GM19372 (cell line): ENCODE data around the gene TRAPPC2L.
"Not testable (repeated sequence)": the region's sequence is repeated elsewhere in the genome, so short reads cannot be mapped to it uniquely, and the experiment has no call there.

Source experiments
- ATAC-seq: cut with Tn5 transposase; IDR thresholded peaks from one replicate; pipeline ENCODE4 v1.9.1; 2021; ENCODE audit warnings: mild to moderate bottlenecking, low read depth, moderate library complexity; ENCODE audit not compliant: unreplicated experiment

TRAPPC2L gene

DNA sequence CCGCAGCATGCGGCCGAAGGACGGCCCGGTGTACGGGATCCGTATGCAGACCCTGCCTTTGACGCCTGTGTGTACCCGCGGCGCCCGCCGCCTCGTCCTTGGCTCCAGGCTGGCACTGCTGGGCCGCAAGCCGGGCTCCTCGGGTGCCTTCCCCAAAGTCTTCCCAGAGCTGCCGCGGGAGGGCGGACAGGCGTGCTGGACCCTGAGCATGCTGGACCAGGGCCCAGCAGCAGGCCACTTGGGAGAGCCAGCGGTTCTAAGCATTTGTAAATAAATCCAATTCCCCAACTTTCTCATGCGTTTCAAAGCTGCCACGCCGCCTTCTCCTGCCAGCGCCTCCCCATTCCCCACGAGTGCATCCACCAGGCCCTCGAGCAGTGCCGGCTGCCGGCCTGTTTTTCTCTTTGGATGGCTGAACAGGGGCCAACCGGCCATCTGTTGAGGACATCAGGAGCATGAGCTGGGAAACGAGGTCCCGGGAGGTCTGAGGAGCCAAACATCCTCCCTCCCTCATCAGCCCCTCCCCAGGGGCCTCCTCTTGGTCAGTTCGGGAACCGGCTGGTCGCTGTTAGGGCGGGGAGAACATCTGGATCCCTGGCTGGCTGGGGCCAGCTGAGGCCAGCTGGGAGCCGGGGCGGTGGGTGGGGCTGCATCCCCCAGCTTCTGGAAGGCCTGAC is 30.1 kb downstream of the TRAPPC2L start:
- ATAC-seq = no peak

DNA sequence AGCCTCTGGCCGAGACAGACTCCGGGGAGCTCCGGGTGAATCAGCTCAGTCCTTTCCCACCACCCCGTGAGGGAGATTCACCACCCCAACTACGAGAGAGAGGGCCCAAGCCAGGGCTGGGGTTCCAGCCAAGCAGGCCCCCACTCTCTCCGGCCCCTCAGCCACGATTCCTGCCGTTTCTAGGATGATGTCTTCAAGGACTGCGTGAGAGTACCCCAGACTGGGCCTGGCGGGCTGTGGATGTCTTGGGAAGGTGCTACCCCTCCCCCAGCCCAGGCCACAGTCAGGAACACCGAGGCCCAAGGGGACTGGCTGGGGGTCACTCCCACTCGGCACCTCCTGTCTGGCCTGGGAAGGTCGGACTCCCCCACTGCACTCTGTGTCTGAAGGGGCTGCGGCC is 31.1 kb downstream of the TRAPPC2L start:
- ATAC-seq = no peak

DNA sequence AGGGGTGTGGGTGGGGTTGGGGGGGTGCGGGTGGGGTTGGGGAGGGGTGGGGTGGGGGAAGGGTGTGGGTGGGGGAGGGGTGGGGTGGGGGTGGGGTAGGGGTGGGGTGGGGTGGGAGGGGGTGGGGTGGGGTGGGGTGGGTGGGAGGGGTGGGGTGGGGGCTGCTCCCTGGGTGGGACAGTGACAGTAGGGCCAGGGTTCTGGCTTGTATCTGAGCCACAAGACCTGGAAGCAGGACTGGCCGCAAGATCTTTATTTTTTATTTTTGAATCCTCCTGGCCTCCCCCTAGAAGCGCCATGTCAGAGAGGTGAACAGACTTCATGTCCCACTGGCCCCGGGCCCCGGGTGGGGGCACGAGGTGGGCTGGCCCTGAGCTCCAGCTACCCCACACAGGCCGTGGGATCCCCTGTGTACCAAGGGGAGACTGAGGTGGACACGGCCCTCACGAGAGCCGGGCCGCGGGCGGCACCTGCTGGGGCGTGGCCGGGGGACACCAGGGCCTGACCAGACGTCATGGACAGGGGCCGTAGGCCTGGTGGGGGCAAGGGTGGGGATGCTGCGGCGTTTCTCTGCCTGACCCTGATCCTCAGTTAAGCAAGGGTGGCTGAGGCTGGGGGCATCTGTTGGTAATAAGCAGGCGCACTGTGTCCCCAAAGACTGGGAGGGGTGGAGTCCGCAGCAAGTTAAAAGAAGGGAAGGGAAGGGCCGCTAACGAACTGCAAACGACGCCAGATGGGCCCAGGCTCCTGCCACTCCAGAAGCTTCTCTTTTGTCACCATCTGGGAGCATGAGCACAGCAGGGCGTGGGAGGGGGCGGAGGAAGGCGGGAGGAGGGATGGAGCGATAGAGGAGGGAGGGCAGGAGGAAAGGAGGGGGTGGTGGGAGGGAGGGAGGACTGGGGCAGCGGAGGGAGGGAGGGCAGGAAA is 31.8 kb downstream of the TRAPPC2L start:
- no peak for ATAC-seq

DNA sequence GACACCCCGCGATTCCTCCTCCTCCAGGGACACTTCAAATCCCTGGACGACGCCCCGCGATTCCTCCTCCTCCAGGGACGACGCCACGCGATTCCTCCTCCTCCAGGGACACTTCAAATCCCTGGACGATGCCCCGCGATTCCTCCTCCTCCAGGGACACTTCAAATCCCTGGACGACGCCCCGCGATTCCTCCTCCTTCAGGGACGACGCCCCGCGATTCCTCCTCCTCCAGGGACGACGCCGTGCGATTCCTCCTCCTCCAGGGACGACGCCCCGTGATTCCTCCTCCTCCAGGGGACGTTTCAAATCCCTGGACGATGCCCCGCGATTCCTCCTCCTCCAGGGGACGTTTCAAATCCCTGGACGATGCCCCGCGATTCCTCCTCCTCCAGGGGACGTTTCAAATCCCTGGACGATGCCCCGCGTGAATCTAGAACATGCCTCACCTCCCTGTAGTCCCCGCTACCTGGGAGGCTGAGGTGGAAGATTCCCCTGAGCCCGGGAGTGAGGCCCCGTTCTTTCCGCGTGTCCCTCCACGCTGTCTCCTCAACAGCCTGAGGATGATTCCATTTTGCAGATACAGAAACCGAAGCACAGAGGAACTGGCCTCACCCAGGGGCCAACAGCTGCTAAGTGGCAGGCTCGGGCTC is 32.9 kb downstream of the TRAPPC2L start:
- not testable (repeated sequence) for ATAC-seq

DNA sequence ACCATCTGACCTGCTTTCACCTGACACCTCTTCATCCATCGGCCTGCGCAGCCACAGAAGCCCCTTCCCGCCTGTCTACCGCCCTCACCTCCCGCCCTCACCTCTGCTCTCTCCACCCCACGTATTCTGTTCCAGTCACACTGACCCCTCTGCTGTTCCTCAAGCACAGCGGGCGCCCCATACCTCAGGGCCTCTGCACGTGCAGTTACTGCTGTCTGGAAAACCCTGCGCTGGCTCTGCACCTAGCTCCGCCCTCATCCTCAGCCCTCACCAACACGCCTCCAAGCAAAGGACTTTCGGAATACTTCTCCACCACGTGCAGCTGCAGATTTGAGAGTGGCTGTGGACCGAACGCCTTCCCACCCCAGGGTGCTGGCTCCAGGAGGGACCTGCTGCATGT is 34.2 kb downstream of the TRAPPC2L start:
- no peak for ATAC-seq

DNA sequence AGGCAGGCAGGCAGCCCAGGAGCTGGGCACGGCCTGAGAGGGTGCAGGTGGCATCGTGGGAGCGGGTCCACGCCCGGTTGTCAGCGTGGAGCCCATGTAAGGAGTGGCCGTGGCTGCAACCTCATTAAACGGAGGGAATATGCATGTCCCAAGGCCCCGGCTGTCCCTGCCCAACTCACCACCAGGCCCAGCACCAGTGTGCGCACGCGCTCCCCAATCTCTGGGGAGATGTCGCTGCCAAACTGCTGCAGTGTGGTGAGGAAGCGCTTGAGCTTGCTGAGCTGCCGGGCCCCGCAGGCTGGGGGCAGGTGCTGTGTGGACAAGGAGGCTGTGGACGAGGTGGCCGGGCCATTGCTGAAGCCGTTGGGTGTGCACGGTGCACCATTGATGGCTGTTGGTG is 35.1 kb downstream of the TRAPPC2L start:
- ATAC-seq = no peak

DNA sequence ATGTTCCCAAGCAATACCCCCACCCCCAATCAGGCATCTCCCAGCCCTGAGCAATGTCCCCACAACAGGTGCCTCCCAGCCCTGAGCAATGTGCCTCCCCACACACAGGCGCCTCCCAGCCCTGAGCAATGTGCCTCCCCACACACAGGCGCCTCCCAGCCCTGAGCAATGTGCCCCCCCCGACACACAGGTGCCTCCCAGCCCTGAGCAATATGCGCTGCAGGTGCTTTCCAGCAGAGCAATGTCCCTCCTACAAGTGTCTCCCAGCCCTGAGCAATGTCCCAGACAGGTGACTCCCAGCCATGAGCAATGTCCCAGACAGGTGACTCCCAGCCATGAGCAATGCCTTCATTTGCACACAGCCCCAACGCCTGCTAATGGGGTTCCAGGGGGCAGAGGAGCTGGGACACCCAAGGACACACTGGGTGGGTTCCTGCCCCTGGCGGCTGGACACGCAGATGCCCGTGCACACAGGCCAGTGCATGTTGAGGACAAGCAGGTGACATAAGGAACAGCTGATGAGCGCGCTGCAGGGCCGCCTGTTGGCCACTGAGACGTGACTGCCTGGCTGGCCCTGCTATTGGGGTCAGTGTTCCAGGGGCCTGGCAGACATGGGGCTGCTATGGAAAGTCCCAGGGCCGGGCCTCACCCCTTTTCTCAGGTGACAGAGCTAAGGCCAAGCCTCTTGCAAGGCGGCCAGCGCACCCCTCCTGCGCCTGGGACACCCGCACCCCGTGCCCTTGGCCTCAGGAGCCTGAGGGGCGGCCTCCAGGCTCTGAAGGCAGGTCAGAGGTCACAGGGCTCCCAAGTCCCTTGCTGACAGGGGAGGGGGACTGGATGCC is 36.4 kb downstream of the TRAPPC2L start:
- no peak for ATAC-seq

DNA sequence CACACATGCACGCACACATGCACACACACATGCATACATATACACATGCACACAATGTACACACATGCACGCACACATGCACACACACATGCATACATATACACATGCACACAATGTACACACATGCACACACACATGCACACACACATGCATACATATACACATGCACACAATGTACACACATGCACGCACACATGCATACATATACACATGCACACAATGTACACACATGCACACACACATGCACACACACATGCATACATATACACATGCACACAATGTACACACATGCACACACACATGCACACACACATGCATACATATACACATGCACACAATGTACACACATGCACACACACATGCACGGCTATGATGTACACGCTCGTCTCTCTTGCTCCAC is 37.3 kb downstream of the TRAPPC2L start:
- ATAC-seq = not testable (repeated sequence)

DNA sequence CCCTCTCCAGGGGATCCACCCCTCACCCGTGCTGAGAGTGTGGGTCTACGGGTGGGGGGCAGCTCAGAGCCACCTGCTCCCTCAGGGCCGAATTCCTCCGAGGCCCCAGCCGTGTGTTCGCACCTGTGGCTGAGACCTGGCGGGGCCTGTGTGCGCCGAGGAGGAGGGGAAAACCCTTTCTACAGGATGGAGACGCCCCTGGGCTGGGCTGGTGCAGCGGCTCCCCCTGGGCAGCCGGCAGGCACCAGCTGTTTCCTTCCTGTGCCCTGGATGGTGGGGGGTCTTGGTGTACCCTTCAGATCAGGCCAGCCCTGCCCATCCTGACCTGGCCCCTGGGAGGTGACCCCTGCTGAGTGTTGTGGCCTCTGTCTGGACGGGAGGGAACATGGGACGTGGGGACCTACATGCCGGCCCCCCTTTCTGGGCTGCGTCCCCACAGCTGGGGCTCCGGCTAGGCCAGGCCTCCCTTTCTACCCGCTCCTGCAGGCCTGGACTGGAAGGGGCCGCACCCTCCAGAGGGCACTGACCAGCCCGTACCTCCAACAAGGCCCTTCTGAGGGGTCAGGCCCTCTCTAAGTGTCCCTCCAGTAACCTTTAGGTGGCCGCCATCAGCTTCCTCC is 37.9 kb downstream of the TRAPPC2L start:
- no peak for ATAC-seq

DNA sequence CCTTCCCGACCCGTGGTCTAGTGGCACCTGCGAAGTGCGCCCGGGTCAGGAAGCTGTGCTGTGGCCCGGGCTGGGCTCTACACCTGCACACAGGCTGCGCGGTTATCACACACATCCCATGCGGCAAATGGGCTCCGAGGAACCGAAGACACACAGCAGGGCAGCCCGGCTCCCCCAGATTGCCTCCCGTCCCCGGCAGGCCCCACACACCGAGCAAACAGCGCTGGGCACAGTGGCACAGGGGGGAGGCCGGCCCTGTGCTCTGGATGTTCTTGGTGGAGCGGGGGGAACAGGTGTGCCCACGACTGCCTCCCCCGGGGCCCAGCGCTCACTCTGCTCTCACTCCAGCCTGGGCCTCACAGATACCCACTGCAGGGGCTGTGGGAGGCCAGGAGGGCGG is 38.4 kb downstream of the TRAPPC2L start:
- no peak for ATAC-seq

DNA sequence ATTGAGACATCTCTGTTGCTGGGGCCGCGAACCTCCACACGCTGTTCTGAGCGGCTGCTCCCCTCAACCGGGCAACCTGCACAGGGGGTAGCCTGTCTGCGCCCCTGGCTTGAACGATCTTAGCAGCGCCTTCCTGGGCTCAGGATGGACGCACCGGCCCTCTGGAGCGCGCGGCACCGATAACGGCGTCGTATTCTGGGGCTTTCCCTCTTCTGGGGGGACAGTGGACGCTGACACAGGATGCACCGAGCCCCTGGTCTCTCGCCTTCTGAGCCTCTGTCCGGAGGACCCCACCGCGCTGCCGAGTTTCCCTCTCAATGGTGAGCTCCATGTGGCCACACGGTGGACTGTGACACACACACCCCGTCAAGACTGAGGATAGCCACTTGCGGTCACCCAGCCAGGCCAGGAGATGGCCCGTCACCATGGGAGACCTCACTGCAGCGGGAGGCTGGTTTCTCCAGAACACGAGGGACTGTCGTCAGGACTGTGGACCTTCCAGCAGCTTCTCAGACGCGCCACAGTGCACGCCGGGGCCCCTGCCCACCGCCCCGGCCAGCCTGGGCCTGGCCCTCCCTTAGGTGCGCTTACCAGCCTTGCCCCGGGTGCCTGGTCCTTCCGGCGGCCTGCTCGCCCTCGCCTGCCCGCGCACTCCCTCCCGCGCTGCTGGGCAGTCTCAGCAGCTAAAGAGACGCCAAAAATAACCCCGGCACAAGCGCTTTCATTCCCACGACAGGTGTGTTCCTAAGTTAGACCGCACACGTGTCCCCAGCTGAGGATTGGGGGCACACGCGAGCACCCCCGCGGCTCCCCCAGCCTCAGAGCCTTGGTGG is 39.5 kb downstream of the TRAPPC2L start:
- ATAC-seq = no peak

DNA sequence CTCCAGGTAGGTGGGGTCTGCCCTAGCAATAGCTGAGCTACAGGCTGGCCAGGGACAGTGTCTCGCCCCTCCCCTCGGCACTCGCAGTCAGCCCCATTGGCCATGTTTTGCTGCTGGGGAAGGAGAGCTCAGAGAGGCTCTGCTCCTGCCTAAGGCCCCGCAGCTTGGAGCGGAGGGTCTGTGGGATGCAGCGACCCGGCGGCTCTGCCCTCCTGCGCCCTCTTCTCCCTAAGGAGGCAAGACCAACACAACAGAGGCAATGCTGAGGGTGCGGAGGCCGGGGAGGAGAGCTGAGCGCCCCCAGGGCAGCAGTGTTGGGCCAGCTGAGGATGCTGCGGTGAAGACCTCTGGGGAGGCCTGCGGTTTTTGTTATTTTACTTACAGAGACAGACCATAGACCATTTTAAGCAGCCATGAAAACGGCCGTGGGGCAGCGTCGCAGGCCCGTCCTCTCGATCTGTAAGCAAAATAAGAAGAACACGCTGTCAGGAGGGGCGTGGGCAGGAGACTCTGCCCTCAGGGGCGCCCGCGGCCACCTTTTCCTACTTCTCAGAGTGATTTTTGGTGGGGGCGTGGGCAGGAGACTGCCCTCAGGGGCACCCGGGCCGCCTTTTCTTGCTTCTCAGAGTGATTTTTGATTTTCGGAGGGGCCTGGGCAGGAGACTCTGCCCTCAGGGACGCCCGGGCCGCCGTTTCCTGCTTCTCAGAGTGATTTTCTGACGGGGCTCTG is 40.9 kb downstream of the TRAPPC2L start:
- no peak for ATAC-seq

DNA sequence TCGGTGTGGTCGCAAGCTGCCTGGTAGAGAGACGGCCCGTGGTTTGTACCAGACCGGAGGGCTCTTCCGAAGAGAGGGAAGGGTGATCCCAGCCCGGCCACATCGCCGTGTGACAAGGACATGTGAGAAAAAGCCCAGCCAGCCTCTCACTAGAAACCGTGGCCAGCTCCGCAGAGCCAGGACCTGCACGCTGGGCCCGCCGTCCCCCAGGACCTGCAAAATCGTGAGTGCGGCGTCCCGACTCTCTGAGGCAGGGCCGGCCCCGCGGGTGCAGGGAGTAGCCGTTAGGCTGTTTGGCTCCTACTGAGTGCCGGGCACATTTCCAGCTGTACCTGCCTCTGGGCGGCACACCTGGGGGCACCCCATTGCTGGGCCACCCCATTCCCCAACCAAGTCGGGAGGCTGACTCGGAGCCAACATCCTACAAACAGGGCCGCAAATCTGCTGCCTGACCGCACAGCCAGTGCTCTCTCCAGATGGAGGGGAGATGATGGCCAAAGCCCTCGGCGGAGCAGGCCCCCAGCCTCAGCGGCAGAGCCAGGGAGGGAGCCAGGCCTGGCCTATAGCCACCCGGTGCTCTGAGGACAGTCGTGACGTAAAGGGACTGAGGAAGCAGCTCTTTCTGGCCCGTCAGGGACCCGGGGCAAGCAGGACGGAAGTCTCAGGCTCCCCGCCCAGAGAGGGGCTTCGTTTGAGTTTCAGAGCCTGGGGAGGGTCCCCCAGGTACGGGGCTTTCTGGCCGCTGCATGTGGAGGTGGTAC is 43.2 kb downstream of the TRAPPC2L start:
- ATAC-seq = no peak

DNA sequence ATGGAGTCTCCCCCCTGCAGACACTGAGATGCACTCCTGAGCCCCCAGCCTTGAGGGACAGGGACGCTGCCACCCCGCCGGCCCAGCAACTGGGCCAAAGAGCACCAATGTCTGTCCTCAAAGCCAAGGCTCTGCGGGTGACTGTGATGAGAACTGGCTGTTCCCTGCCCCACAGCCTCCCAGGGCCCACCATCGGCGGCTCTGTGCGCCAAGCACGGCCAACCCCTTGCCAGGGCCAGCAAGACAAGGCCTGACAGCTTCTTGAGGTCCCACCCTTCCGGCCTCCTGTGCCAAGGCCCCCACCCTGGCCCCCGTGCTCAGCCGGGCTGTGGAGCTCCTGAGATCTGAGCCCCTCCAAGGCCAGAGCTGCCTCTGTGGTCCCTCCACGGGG is 43.7 kb downstream of the TRAPPC2L start:
- ATAC-seq = no peak

DNA sequence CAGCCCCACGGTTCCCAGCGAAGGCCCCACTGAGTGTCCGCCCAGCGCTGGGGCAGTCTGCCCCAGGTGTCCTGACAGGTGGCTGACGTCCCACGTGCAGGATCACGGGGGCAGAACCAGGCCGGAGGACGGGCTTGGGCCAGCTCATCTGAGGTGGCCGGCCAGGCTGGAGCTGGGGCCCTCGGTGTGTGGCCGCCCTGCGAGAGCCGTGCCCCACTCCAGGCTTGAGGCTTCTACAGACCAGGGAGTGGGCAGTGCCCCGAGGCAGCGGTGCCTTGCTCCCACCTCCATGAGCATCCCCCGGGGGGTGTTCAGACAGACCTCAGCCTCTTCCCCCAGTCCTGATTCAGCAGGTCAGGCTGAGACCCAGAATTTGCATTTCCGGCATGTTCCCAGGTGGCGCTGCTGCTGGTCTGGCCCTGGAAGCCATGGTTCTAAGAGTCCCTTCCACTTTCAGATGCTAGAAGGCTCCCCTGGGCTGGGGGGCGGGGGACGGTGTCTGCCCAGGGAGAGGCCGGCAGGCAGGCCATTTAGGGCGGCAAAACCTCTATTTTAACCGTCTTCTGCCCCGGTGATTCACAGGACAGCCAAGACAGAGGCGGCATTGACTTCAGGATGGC is 44.9 kb downstream of the TRAPPC2L start:
- ATAC-seq = no peak

DNA sequence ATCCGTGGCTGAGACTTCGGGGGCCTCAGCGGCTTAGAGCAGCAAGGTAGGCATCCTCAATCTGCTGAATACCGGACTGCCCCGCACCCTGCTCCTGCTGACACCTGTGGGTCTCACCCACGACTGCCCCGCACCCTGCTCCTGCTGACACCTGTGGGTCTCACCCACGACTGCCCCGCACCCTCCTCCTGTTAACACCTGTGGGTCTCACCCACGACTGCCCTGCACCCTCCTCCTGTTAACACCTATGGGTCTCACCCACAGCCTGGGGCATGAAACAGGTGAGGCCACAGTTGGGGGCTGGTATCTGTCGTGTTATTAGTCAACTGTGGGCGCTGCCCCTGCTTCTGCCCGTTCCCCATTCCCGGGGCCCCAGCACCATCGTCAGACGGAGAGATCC is 45.8 kb downstream of the TRAPPC2L start:
- ATAC-seq = no peak

DNA sequence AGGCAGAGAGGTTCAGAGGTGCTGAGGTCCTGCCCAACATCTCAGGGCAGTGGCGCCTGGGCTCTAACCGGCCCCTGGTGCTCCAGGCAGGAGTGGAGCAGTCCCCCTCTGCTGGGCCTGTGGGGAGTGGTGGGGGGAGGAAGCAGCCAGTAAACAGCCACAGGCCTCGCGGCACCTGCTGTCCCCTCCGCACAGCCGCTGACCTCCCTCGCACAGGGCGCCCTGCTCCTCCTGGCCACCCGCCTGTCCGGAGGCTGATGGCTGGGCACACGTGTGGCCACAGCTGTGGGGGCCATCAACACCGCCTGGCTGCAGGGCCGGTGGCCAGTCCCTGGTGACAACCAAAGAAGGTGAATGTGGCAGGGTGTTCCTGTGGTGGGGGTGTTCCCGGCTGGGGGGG is 46.3 kb downstream of the TRAPPC2L start:
- ATAC-seq = no peak
